ENCODE results near the gene PEX11B. TPM values are rescaled to one million over a fixed set of nuclear protein-coding genes. Genes with fewer than 3 reads are reported as not detected.

PEX11B gene
- total RNA-seq, 2 donors from 2014 or later = 12.9 to 16.0 TPM

DNA sequence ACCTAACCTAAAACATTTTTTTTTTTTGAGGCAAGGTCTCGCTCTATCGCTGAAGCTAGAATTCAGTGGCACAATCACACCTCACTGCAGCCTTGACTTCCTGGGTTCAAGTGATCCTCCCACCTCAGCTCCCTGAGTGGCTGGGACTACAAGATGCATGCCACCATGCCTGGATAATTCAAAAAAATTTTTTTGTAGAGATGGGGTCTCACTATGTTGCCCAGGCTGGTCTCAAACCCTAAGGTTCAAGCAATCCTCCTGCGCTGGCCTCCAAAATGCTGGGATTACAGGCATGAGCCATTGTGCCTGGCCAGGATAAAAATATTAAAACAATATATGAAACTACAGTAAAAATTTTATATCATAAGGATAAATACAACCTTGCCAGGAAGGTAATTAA is 34.4 kb upstream of the PEX11B start:
- peaks cover 26% of the 10 kb centered on the region for H3K4me1 Mint-ChIP-seq
- H3K4me1 ChIP-seq (ENCODE audit: control insufficient read depth, insufficient read depth, low read length) = peaks cover 15% of the 10 kb centered on the region
- 96% methylated on average over 3 of the region's 3 CpGs; no CpG with 5 or more reads in 1 of the 2 experiments for WGBS, 2 experiments (ENCODE audit: insufficient coverage in 1 of 2, insufficient read length in 1 of 2)
- H3K27me3 ChIP-seq (ENCODE audit: control insufficient read depth, insufficient read depth, low read length, poor library complexity, severe bottlenecking) = no peaks in the 10 kb centered on the region
- no peak overlapping the region for H3K27ac ChIP-seq (ENCODE audit: low read depth, low read length)
- peaks cover 20% of the 10 kb centered on the region for H3K27me3 Mint-ChIP-seq (ENCODE audit: insufficient read depth)
- TF ChIP-seq, protein P1, sequence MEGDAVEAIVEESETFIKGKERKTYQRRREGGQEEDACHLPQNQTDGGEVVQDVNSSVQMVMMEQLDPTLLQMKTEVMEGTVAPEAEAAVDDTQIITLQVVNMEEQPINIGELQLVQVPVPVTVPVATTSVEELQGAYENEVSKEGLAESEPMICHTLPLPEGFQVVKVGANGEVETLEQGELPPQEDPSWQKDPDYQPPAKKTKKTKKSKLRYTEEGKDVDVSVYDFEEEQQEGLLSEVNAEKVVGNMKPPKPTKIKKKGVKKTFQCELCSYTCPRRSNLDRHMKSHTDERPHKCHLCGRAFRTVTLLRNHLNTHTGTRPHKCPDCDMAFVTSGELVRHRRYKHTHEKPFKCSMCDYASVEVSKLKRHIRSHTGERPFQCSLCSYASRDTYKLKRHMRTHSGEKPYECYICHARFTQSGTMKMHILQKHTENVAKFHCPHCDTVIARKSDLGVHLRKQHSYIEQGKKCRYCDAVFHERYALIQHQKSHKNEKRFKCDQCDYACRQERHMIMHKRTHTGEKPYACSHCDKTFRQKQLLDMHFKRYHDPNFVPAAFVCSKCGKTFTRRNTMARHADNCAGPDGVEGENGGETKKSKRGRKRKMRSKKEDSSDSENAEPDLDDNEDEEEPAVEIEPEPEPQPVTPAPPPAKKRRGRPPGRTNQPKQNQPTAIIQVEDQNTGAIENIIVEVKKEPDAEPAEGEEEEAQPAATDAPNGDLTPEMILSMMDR (conservative IDR thresholded peaks at IDR 0.05) = no peak
- H3K36me3 ChIP-seq (ENCODE audit: control insufficient read depth, insufficient read depth, low read length) = peaks cover 37% of the 10 kb centered on the region
- no peak overlapping the region for H3K9ac ChIP-seq (ENCODE audit: extremely low read depth, low read length, poor library complexity, severe bottlenecking)
- DNase-seq = no peak
- no peaks in the 10 kb centered on the region for H3K9me3 ChIP-seq (ENCODE audit: control insufficient read depth, low read length)
- H3K9me3 Mint-ChIP-seq = no peaks in the 10 kb centered on the region
- H3K27ac Mint-ChIP-seq = no peak overlapping the region
- no peak overlapping the region for H3K4me3 Mint-ChIP-seq
- H3K4me3 ChIP-seq (ENCODE audit: low read length) = no peak overlapping the region
- peaks cover 3% of the 10 kb centered on the region for H3K36me3 Mint-ChIP-seq (ENCODE audit: low read depth)

DNA sequence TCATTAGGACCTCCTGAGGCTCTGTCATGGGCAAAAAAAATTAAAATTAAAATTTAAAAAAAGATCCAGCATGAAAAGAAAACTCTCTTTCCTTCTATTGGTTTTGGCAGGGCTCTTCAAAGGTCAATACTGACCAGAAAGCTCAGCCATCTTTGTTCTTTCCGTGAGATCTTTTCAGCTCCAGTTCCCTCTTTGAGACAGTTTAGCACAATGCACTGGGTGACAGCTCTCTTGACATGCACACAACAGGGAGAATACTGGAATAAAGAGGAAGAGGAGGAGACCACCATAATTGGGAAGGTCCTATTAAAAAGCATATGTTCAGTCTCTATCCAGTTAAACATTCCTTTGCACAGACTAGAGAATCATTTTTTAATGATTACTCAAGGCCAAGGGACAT is 33.0 kb upstream of the PEX11B start:
- H3K36me3 Mint-ChIP-seq (ENCODE audit: low read depth) = peaks cover 5% of the 10 kb centered on the region
- no peak overlapping the region for H3K4me3 Mint-ChIP-seq
- Histone ChIP-seq H3K27me3 (ENCODE audit: control insufficient read depth, insufficient read depth, low read length, poor library complexity, severe bottlenecking) (no peaks in the 10 kb centered on the region), H3K4me1 (ENCODE audit: control insufficient read depth, insufficient read depth, low read length) (peaks cover 15% of the 10 kb centered on the region), H3K9me3 (ENCODE audit: control insufficient read depth, low read length) (no peaks in the 10 kb centered on the region), H3K9ac (ENCODE audit: extremely low read depth, low read length, poor library complexity, severe bottlenecking) (no peak overlapping the region), H3K4me3 (ENCODE audit: low read length) (no peak overlapping the region), H3K27ac (ENCODE audit: low read depth, low read length) (peak overlapping the region; percentile 69), H3K36me3 (ENCODE audit: control insufficient read depth, insufficient read depth, low read length) (peaks cover 49% of the 10 kb centered on the region)
- no peaks in the 10 kb centered on the region for H3K9me3 Mint-ChIP-seq
- H3K27me3 Mint-ChIP-seq (ENCODE audit: insufficient read depth) = peaks cover 12% of the 10 kb centered on the region
- no peak overlapping the region for H3K27ac Mint-ChIP-seq
- TF ChIP-seq, protein P1 (conservative IDR thresholded peaks at IDR 0.05) = no peak
- H3K4me1 Mint-ChIP-seq = peaks cover 18% of the 10 kb centered on the region
- 67 to 89% methylated on average over 1 of the region's 1 CpG for WGBS, 2 experiments (ENCODE audit: insufficient coverage in 1 of 2, insufficient read length in 1 of 2)
- DNase-seq = no peak

DNA sequence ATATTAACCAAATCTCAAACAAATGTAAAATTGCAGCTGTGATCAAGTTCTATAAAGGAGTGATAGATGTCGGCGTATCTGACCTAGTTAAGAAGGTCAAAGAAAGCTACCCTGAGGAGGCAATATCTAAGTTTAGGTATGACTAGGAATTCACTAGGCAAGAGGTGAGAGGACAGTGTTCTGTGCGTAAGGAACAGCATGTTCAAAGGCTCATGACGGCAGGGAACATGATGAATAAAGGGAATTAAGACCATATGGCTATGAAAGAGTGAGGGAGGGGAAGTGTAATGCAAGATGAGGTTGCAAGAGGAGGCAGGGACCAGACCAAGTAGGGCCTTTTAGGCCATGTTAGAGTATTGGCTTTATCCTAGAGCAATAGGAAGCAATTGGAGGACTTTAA is 30.7 kb upstream of the PEX11B start:
- H3K27me3 Mint-ChIP-seq (ENCODE audit: insufficient read depth) = peaks cover 2% of the 10 kb centered on the region
- no peak for DNase-seq

More for the DNA sequence above, 30.7 kb upstream of the PEX11B start:
- Histone ChIP-seq H3K27ac (ENCODE audit: low read depth, low read length) (no peak overlapping the region), H3K9me3 (ENCODE audit: control insufficient read depth, low read length) (no peaks in the 10 kb centered on the region), H3K36me3 (ENCODE audit: control insufficient read depth, insufficient read depth, low read length) (peaks cover 57% of the 10 kb centered on the region), H3K4me3 (ENCODE audit: low read length) (no peak overlapping the region), H3K27me3 (ENCODE audit: control insufficient read depth, insufficient read depth, low read length, poor library complexity, severe bottlenecking) (no peaks in the 10 kb centered on the region), H3K9ac (ENCODE audit: extremely low read depth, low read length, poor library complexity, severe bottlenecking) (no peak overlapping the region), H3K4me1 (ENCODE audit: control insufficient read depth, insufficient read depth, low read length) (peaks cover 11% of the 10 kb centered on the region)
- Mint-ChIP-seq H3K4me1 (peaks cover 4% of the 10 kb centered on the region), H3K36me3 (ENCODE audit: low read depth) (peaks cover 7% of the 10 kb centered on the region), H3K9me3 (no peaks in the 10 kb centered on the region), H3K27ac (no peak overlapping the region), H3K4me3 (no peak overlapping the region)
- TF ChIP-seq, protein P1 (conservative IDR thresholded peaks at IDR 0.05) = no peak
- WGBS, 2 experiments (ENCODE audit: insufficient coverage in 1 of 2, insufficient read length in 1 of 2) = 94 to 96% methylated on average over 4 of the region's 4 CpGs
